GM18873 (cell line): ENCODE results near the gene KLRF1.

Experiments
- ATAC-seq: cut with Tn5 transposase; IDR thresholded peaks from one replicate; pipeline ENCODE4 v1.9.1; 2021; ENCODE audit warnings: mild to moderate bottlenecking, moderate library complexity, moderate number of reproducible peaks; ENCODE audit not compliant: unreplicated experiment, low FRiP score

KLRF1 gene

DNA sequence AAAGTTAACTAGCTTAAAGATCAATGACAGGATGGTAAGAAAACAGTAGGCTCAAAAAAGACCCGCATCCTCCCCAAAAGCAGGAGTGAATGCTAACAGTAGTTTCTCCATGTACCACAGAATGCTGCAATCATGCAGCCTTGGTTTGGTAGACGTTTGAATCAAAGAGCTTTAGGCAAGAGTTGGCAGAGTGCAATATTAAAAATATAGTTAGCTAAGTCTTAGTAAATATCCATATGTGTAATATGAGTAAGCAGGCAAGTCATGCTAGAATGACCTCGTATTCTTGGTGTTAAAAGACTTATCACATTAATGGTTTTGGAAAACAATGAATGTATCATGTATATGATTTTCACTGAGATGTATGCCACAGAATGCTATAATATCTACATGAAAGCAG lies 18.8 kb upstream of the KLRF1 start:
- ATAC-seq = no peak

DNA sequence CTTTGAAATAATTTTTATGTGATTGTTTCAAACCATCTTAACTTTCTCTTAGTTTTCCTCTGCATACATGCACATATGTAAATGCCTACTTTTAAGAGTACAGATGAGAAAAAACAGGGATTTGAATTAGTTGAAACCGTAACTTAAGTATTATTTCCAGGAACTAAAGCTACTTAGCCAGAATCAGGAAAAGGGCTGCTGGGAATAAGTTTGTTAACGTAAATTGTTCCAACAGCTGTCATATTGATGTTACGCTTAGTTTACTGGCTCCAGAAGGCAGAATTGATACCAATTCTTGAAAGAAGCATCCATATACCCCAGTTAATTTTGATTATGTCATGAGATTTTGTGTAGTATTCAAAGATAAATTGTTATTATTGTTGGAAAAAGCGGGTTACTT lies 17.9 kb upstream of the KLRF1 start:
- ATAC-seq = no peak

DNA sequence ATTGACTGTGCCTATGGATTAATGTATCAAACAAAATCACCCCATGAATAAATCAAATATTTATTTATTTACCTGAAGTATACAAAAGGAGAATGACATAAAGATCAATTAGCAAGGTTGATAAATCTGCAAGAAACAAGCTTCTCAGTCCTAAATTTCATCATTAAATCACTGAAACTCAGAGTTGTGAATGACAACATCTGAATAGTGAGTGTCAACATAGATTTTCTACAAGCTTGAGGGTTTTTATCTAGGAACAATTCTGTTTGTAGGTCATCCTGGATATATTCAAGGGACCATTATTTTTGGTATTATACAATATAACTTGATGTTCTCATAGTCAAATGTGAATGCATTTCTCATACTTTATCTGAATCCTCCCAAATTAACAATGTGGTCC lies 17.4 kb upstream of the KLRF1 start:
- no peak for ATAC-seq

DNA sequence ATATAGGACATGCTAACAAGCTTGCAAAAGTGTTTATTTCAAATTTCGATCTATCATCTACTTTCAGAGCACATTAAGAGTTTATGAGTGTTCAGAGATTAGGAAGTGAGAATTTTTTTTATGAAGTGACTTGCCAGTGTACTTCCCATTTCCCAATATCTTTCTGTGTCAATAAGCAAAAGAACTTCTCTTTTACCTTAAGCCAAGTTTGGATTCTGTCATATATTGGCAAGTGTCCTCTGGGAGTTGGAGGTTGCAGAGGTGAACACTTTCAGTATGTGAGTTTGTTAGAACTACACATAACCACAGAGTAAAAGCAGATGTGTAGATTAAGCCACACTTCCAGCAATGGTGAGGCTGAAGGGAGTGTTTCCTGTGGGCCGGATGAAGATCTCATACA lies 16.6 kb upstream of the KLRF1 start:
- ATAC-seq = no peak

DNA sequence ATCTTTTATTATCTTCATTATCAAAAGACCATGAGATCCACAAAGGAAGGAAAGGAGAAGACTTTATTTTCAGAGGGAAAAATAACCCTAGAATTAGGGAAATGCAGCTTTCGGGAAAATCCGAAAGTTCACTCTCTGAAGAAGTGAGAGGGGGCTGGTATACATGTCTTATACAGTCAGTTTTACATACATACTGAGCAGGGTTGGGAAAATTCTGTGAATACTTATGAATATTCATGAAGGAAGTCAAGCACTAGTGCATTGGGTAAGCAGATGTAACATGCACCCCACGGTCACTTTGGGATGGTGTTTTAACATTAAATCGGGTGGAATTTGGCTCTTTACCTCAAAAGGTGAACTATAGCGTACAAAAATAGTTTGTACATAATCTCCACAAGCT lies 15.7 kb upstream of the KLRF1 start:
- no peak for ATAC-seq

DNA sequence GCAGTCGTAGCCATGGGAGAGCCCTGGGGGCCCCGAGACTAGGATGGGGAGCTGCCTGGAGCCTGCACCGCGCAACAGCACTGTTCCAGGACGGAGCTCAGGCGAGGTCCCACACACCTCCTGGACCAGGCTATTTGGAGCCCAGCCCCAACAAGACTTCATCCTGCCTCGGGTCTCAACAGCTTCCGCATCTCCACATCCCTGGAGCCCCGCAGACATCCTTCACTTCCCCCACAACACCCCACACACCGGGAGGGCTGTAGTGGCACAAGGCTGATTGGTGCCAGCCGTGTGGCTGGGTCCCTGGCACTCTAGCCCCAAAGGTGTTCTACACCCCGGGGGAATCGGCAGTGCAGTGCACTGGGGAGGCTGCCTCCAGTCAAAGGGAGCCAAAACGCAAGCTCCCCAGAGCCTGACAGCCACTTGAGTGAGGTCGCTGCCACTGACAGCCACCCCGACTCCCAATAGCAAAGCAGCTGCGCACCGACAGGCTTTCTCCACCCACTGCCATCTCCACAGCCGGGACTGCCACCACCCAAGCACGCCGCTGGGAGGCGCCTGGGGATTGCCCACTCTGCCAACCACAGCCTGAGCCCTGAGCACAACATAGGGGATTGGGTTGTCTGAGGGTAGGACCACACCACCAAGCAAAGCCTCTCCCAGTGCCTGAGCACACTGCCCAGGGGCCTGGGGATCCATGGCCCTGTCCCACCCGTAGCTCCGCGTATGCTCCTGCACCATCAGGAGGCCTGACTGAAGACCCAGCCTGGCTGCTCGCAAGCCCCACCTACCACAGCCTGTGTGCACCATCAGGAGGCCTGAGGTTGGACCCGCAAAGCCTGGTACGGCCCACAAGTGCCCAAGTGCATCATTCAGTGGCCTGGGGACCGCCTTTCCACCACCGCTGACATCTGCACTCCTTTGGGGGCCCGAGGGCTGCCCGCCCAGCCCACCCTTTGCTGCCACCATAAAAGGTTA lies 13.2 kb upstream of the KLRF1 start:
- peak; percentile 89 for ATAC-seq

DNA sequence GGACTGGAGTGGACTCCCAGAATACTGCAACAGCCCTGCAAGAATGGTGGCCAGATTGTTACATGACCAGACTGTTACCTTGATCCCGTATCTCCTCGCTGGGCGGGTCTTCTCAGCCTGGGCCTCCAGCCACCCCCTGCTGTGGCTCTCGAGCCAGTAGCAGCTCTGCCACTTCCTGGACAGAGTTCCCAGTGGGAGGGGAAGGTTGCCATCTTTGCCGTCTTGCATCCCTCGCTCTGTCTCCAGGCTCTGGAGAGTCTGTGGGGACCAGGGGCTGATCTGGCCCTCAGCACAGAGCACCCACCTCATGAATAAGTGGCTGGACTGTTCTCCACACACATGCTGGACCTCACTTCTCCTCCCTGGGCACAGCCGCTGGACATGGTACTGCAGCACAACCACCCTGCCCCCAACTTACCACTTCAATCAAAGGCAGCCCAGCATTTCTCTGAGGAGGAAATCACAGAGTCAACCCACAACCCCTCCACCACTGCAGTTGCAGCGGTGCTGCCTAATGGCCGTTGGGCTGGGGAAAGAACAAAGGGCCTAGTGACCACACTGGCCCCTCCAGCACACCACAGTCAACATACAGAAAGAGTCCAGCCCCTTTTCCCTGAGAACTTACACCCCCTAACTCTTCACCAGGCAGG lies 6.9 kb upstream of the KLRF1 start:
- ATAC-seq = no peak

DNA sequence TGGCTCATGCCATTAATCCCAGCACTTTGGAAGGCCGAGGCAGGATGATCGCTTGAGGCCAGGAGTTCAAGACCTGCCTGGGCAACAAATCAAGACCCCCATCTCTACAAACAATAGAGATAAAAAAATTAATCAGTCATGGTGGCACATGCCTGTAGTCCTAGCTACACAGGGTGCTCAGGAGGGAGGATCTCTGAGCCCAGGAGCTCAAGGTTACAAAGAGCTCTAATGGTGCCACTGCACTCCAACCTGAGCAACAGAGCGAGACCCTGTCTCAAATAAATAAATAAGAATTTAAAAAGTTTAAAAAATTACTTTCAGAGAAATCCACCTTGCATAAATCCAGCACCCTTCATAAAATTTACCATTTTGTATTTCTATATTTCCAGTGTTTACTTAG lies 2.2 kb downstream of the KLRF1 start:
- ATAC-seq = no peak

DNA sequence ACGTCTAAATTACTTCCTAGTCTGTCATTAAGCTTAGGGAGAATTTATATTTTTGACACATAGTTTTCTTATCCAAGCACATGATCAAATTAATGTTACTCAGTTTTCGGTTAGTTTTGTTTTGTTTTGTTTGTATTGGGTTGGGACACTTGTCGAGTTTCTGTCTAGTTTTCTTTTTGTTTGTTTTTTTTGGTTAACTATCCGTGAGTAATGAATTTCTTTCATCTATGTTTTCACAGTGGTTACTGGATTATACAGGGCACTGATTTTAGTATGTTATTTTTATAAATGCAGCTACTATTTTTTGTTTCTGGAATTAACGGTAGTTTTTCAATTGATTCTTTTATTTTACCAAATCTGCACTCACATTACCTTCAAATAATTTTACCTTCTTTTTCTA lies 2.7 kb downstream of the KLRF1 start:
- no peak for ATAC-seq

DNA sequence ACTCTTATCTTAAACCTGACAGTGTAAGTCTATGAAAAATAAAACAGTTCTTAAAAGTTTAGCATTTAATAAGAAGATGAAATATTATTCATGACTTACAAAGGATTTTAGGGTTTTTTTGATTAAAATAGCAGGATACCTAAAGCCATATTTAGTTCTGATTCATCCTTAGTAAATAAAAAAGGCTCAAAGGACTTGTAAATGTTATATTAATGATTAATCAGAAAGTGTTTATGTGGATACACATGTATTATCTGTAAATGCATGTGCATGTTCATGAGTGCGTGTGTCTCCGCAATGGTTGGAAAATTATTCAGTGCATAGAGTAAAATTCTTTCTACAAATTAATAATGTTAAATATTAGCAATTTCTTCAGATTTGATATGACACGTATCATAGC lies 4.4 kb downstream of the KLRF1 start:
- no peak for ATAC-seq

DNA sequence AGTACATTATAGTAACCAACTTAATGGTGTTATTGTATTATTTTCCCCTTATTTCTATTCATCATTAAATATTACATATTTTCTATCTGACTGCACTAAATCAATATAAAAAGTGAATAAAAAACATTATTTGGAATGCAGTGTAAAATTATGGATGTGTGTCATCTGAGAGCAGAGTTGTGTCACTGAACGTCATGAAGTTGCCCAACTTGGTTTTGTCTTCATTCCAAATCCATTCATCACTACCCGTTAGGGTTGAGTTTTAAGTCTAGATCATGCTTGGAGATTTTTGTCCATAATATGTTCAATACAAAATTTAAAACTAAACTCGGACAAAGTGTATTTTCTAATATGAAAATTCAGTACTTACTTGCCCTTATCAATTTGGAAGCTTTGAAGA lies 16.1 kb downstream of the KLRF1 start:
- ATAC-seq = no peak

DNA sequence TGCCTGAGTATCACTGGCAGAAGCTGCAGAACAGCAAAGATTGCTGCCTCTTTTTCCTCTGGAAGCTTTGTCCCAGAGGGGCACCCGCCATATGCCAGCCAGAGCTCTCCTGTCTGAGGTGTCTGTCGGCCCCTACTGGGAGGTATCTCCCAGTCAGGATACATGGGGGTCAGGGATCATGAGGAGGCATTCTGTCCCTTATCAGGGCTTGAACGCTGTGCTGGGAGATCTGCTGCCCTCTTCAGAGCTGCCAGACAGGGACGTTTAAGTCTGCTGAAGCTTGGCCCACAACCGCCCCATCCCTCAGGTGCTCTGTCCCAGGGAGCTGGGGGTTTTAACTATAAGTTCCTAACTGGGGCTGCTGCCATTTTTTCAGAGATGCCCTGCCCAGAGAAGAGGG lies 21.6 kb downstream of the KLRF1 start:
- ATAC-seq = no peak

DNA sequence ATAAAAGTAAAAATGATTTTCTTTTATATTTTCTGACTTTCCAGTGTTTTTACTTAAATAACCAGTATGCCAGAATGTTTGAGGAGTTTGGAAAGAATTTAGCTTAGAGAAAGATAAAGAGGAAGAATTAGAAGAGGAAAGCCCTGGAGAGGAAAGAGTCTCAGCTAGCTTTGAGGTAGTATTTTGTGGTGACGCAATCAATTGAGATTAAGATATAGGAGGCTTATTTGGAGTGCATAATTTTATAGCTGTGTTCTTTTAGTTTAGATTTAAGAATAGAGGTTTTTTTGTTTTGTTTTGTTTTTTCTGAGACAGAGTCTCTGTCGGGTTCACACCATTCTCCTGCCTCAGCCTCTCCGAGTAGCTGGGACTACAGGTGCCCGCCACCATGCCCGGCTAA lies 23.8 kb downstream of the KLRF1 start:
- ATAC-seq = no peak

DNA sequence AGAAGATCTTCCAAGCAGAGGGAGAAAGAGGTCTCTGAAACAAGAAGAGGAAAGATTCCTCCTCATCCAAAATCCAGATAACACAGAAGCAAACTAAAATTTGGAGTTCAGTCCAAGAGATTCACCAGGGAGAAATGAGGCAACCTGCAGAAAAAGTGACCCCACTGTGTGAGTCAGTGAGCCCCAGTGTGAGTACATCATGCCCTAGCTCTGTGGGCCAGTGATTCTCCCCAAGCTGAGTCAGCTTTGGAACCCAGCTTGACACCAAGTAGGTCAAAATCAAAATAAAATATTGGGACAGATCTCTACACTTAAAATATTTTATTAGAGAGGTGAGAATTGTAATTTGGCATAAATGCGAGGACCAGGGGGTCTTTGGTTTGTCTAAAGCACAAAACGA lies 24.6 kb downstream of the KLRF1 start:
- no peak for ATAC-seq

DNA sequence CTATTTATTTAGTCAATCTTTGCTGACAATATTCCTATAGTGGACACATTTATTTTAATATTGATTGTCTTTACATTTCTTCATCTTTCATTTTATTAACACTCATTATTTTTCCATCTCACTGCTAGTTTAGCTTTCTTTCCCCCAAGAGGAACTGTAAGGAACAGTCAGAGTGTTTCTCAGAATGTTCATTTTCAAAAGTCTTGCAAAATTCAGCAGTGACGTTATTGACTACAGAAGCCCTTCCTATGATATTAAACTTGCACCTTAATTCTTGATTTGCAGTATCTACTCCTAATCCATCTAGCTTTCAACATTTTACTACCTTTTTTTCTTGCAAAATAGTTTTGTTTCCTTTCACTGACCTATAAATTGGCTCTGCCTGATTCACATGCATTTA lies 28.9 kb downstream of the KLRF1 start:
- no peak for ATAC-seq

DNA sequence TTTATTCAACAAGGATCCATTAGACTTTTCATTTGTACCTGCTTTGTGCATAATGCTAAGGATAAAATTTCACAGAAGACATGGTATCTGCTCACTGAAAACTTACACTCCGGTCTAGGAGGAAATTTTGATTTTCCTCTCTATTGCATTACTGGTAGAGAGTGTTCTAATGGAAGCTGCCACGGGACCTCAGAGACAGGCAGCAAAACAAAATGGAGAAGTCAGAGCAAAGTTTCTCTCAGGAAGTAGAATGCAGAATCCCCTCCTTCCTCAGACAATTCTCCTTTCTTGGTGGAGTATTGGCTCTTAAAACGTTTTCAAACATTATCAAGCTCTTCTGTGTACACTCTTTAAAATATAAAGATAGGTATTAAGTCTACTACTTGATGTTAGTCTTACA lies 29.6 kb downstream of the KLRF1 start:
- no peak for ATAC-seq

DNA sequence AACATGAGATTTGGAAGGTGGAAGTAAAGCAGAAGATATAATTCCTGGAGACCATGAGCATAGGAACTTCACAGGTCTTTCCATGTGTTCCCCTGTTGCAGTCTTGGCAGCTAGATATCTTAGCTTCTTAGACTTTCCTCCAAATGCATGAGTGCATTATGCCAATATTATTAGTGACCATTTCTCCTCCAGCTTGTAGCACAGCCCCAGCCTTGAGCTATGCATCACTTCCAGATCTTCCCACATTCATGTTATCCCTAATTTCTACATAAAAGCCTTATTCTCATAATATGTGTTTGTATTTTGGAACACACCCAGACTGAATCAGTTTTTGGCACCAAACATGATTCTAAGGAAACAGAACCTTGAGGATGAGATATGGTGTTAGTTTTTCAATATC lies 30.9 kb downstream of the KLRF1 start:
- no peak for ATAC-seq

DNA sequence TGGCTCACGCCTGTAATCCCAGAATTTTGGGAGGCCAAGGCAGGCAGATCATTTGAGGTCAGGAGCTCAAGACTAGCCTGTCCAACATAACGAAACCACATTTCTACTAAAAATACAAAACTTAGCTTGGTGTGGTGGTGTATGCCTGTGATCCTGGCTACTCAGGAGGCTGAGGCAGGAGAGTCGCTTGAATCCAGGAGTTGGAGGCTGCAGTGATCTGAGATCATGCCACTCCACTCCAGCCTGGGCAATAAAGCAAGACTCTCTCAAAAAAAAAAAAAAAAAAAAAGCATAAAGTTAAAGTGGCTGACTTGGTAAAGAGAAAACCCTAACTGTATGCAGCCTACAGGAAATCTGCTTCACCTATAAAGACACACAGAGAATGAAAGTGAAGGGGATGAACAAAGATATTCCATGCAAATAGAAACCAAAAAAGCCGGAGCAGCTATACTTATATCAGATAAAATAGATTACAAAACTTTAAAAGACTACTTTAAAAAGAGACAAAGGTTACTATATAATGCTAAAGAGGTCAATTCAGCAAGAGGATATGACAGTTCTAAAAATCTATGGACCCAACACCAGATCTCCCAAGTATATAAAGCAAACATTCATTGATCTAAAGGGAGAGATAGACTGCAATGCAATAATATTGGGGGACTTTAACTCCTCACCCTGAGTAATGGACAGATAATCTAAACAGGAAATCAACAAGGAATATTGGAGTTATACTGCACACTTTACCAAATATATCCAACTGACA lies 37.8 kb downstream of the KLRF1 start:
- no peak for ATAC-seq

DNA sequence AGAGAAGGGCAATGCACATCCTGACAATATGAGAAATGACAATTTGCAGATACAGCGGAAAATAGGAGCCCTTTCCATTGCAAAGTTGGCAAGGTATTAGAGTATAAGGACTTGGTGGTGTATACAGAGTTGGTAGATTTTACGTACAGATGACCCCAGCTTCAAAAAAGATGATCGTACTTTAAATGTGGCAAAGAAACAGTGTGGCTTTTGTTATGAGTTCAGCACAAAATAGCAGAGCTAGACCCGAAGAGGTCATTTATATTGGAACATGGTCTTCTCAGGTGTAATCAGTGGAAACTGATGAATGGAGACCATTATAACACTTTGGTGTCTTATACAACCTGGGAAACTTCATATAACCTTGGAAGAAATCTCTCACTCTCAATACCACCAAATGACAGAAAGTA lies 39.6 kb downstream of the KLRF1 start:
- no peak for ATAC-seq

DNA sequence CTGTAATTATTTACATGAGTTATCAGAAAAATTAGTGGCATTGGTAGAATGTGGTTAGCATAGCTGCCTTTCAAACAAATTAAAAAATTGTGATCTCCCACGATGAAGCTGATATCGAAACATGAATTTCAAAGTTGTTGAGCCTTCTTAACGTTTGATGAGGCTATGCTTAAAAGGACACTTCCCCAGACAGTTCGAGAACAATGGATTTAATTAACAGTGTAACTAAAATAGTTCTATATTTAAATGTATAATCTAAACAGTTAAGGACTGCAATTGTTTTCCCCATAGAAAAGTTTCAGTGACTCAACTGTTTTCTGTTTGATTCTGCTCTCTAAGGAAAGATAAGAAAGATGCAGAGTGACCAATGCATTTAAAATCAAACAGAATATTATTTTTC lies 40.2 kb downstream of the KLRF1 start:
- no peak for ATAC-seq

DNA sequence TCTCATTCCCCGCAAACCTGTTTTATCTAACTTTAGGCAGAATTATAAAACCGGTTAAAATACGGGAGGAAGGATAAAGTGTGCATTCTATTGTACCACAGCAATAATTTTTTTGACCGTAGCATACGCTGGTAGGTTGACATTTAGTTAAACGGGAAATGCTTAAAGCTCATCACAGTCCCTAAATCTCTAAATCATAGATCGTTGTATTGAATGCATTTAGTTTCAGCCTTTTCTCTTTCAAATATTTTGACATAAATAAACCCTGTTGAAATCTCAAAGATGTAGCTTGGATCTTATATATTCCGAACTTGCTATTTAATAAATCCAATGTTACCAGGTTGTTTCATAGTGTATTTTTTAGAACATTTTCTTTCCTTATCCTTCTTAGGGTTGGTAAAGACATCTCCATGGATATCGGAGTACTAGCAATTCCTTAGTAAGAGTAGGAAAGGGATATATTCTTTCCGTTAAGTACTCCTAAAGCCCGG lies 41.1 kb downstream of the KLRF1 start:
- ATAC-seq = no peak
